Esophagus muscularis mucosa (tissue), 4 donors: Measurements from ENCODE around the gene CCDC88C. TPM values are rescaled to one million over a fixed set of nuclear protein-coding genes. Genes with fewer than 3 reads are reported as not detected.

Source experiments
- DNase-seq: peaks from one replicate; pipeline ENCODE4 v3.0.0-alpha.2; 2017; ENCODE audit errors: extremely low spot score
- H3K27ac ChIP-seq, 4 donors: fragments of 200-600 bp; sonication (generic); replicated peaks in 1 of 4; 1 replicate in 3 of 4; 2 replicates in 1 of 4; pipeline ENCODE4 v1.5.1; 2016 to 2019; ENCODE audit warnings: mild to moderate bottlenecking in 1 of 4
- H3K27me3 ChIP-seq, 4 donors: fragments of 200-600 bp; sonication (generic); one replicate each; pipeline versions ENCODE4 v1.5.1 to v1.6.0; 2016 to 2019
- H3K36me3 ChIP-seq, 4 donors: fragments of 200-600 bp; sonication (generic); one replicate each; pipeline ENCODE4 v1.5.1; 2016 to 2019
- H3K4me1 ChIP-seq, 4 donors: fragments of 200-600 bp; sonication (generic); one replicate each; pipeline ENCODE4 v1.5.1; 2016 to 2019
- H3K4me3 ChIP-seq, 4 donors: fragments of 200-600 bp; sonication (generic); 1 replicate in 2 of 4; 2 replicates in 2 of 4; pipeline ENCODE4 v1.5.1; 2016 to 2019; ENCODE audit warnings: mild to moderate bottlenecking in 4 of 4, moderate library complexity in 1 of 4
- H3K9me3 ChIP-seq, 4 donors: fragments of 200-600 bp; sonication (generic); 1 replicate in 3 of 4; 2 replicates in 1 of 4; pipeline ENCODE4 v1.5.1; 2016 to 2019
- EP300 ChIP-seq: sonication (generic); formaldehyde crosslinking; IDR thresholded peaks from one replicate; pipeline ENCODE4 v1.6.1; 2017; ENCODE audit warnings: antibody characterized with exemption
- POLR2A ChIP-seq: fragments of 450-650 bp; IDR thresholded peaks from one replicate; pipeline ENCODE4 v1.6.1; 2017; ENCODE audit warnings: antibody characterized with exemption, moderate library complexity, mild to moderate bottlenecking, low read depth
- POLR2AphosphoS5 ChIP-seq, 2 donors: sonication (generic); formaldehyde crosslinking; IDR thresholded peaks; one replicate each; pipeline ENCODE4 v1.6.1; 2017; ENCODE audit warnings: antibody characterized with exemption in 2 of 2
- WGBS: methylation state at CpG from one replicate; pipeline ENCODE4 v1.1.5; 2018; 5-methylcytosine and 5-hydroxymethylcytosine counted together
- intact Hi-C: fragments of 100-400 bp; cut with DNase I; formaldehyde crosslinking; loops from one replicate; pipeline ENCODE4 v1.15.1; 2023
- total RNA-seq, 4 donors: library from RNA; depleted of rRNA; stranded (reverse); fragments of >200 nt; gene quantifications; one replicate each; pipeline versions ENCODE4 v1.1.0 to v1.2.1, GENCODE V29; 2016
- TF ChIP-seq, protein P1 (sequence below), 3 experiments: fragments of 200-600 bp in 2 of 3; fragments of 450-650 bp in 1 of 3; sonication (generic) in 2 of 3; IDR thresholded peaks; one replicate each; pipeline ENCODE4 v1.5.1; 2017 to 2019; ENCODE audit warnings: antibody characterized with exemption in 3 of 3, mild to moderate bottlenecking in 2 of 3, moderate library complexity in 1 of 3

The CCDC88C gene
- total RNA-seq, 4 donors from 2014 or later, result 4.2 to 6.3 (median 5.6) TPM

DNA sequence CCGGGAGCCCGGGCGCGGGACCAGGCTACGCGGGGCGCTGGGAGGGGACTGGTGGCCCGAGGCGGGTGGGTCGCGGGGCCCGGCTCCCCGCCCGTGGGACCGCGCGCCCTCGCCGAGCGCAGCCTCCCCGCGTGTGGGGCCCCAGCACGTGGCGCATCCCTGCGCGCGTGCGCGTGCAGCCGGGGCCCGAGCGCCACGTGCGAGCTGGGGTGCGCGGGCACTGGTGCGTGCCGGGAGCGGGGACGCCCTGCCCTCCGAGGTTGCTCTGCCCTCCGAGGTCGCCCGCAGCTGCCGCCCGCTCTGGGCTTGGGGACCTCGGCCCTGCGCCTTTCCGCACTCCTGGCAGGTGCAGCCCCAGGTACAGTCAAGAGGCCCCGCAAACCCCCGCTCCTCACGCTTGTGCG lies 365 bp upstream of the CCDC88C start:
- H3K27me3 ChIP-seq, result peaks cover 0 to 27% (median 3%) of the 10 kb centered on the region in 4 donors
- TF ChIP-seq, protein P1, sequence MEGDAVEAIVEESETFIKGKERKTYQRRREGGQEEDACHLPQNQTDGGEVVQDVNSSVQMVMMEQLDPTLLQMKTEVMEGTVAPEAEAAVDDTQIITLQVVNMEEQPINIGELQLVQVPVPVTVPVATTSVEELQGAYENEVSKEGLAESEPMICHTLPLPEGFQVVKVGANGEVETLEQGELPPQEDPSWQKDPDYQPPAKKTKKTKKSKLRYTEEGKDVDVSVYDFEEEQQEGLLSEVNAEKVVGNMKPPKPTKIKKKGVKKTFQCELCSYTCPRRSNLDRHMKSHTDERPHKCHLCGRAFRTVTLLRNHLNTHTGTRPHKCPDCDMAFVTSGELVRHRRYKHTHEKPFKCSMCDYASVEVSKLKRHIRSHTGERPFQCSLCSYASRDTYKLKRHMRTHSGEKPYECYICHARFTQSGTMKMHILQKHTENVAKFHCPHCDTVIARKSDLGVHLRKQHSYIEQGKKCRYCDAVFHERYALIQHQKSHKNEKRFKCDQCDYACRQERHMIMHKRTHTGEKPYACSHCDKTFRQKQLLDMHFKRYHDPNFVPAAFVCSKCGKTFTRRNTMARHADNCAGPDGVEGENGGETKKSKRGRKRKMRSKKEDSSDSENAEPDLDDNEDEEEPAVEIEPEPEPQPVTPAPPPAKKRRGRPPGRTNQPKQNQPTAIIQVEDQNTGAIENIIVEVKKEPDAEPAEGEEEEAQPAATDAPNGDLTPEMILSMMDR (IDR thresholded peaks at IDR 0.05), result no peak
- no peak for TF ChIP-seq POLR2AphosphoS5 (IDR thresholded peaks at IDR 0.05)
- TF ChIP-seq POLR2A, result no peak
- peak overlapping the region; percentile 24 to 48 (median 42) for H3K27ac ChIP-seq
- H3K36me3 ChIP-seq, result no peaks in the 10 kb centered on the region
- no peaks in the 10 kb centered on the region for H3K9me3 ChIP-seq
- H3K4me1 ChIP-seq, result peaks cover 13 to 24% (median 22%) of the 10 kb centered on the region in 4 donors
- no CpG with 5 or more reads among the region's 53 CpGs for WGBS
- no peak for DNase-seq
- intact Hi-C loops, result loop anchor here (2.0 kb wide), 1 partner anchor 95 kb away; no protein-coding TSS in a partner anchor
- peak overlapping the region; percentile 56 to 72 (median 59) for H3K4me3 ChIP-seq

DNA sequence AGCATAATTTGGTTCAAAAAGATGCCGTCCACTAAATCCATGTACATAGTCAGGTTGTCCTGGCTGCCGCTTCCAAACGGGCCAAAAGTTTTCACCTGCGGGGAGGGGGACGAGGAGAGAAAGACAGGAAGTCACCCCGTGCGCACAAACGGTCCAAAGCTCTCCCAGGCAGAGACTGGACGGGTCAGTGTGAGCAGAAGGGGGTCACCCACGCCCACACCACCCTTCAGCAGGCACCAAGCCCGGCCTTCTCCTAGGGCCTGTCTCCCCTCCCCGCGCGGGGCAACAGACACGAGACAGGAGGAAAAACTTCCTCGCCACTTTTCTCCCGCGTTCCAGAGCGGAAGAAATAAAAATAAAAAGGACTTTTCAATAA lies 888 bp downstream of the CCDC88C start:
- peaks cover 13 to 24% (median 22%) of the 10 kb centered on the region in 4 donors for H3K4me1 ChIP-seq
- H3K27ac ChIP-seq, result peak overlapping the region in 2 of 4 donors; percentile 12 to 43
- no peak for DNase-seq
- no peaks in the 10 kb centered on the region for H3K9me3 ChIP-seq
- TF ChIP-seq EP300, result no peak
- no peak for TF ChIP-seq POLR2A
- TF ChIP-seq, protein P1 (IDR thresholded peaks at IDR 0.05), result no peak
- intact Hi-C loops, result no loop called here
- peak overlapping the region; percentile 56 to 72 (median 59) for H3K4me3 ChIP-seq
- H3K27me3 ChIP-seq, result peaks cover 0 to 27% (median 3%) of the 10 kb centered on the region in 4 donors
- 30% methylated on average over 19 of the region's 19 CpGs for WGBS
- no peaks in the 10 kb centered on the region for H3K36me3 ChIP-seq

DNA sequence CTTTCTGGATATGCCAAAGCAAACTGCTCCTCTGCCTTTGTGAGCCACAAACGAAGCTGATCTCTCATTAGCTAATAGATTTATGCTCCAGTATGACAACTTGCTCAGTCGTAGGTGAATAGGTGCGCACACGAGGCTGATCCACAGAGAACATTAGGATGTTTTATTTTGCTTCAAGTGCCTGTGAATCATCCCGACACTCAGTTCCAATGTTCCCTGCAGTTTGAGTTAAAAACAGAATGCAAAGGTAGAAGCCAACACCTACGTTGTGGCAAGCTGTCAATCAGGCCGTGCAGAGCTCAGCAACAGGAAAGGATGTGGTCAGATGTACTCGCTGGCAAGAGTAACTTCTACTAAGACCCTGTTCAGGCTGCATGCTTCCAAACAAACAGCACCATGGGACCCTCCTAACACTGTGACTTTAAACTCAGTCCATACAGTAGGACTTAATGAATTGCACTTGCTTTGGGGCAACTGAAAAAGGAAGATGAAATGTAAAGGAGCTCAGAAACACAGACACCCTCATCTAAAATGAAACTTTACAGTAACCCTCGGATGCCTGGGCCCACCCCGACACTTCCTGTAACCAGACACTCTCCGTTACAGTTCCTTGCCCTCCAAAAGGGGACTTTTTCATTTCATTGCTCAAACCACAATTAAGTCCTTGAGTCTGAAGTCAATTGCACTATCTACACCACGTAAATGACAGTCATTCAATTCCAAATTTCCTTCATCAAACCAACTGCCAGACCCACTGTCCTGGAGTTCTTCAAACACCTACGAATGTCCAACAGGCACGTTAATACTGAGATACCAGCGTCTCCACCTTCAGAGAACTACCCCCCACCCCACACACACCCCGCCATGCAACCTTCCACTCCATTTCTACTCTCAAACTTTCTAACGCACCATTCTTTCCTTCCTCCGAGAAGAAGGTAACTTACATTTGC lies 1.6 kb downstream of the CCDC88C start:
- Histone ChIP-seq H3K9me3 (no peaks in the 10 kb centered on the region), H3K27me3 (peaks cover 0 to 27% (median 3%) of the 10 kb centered on the region in 4 donors), H3K27ac (no peak overlapping the region), H3K36me3 (no peaks in the 10 kb centered on the region), H3K4me1 (peaks cover 13 to 24% (median 22%) of the 10 kb centered on the region in 4 donors), H3K4me3 (peak overlapping the region; percentile 56 to 72 (median 59))
- intact Hi-C loops, result no loop called here
- no peak for TF ChIP-seq POLR2A
- TF ChIP-seq EP300, result no peak
- no peak for TF ChIP-seq POLR2AphosphoS5 (IDR thresholded peaks at IDR 0.05)
- TF ChIP-seq, protein P1 (IDR thresholded peaks at IDR 0.05), result no peak
- WGBS, result 69% methylated on average over 18 of the region's 18 CpGs
- DNase-seq, result no peak

DNA sequence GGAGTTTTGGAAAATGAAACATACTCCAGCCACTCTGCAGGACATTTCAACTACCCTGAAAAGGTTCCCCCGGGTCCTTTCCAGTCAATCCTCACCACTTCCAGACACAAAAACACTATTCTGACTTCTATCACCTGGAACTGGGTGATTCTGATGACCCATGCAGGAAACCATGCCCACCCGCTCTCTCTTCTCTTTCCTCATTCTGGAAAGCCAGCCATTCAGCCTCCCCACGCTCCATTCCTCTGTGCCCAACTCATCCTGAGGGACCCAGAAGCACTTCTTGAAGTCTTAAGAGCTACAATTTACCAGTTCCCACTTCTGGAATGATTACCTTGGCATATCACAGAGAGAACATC lies 3.2 kb downstream of the CCDC88C start:
- Histone ChIP-seq H3K27me3 (peaks cover 0 to 27% (median 3%) of the 10 kb centered on the region in 4 donors), H3K9me3 (no peaks in the 10 kb centered on the region), H3K27ac (no peak overlapping the region), H3K4me3 (no peak overlapping the region), H3K36me3 (no peaks in the 10 kb centered on the region), H3K4me1 (peaks cover 13 to 30% (median 23%) of the 10 kb centered on the region in 4 donors)
- intact Hi-C loops, result no loop called here
- 90% methylated on average over 3 of the region's 3 CpGs for WGBS
- TF ChIP-seq EP300 (no peak), POLR2AphosphoS5 (IDR thresholded peaks at IDR 0.05) (no peak), POLR2A (no peak)
- TF ChIP-seq, protein P1 (IDR thresholded peaks at IDR 0.05), result no peak
- no peak for DNase-seq
